Neuronal stem cell (in vitro differentiated cells): ENCODE measurements around the gene CALR.
"Not testable (repeated sequence)": the region's sequence is repeated elsewhere in the genome, so short reads cannot be mapped to it uniquely, and the experiment has no call there.

ENCODE experiments used
- DNase-seq: peaks from one replicate; pipeline ENCODE4 v3.0.0-alpha.2; 2013; ENCODE audit warnings: low spot score
- H2AFZ ChIP-seq: one replicate; pipeline ENCODE4 v1.6.1; 2013; ENCODE audit warnings: mild to moderate bottlenecking, low read length, inconsistent platforms
- H2AK5ac ChIP-seq: 2 replicates; pipeline ENCODE4 v1.6.1; 2013; ENCODE audit warnings: low read depth, mild to moderate bottlenecking, inconsistent platforms, low read length, moderate library complexity, mixed read lengths
- H2BK120ac ChIP-seq: 2 replicates; pipeline ENCODE4 v1.6.1; 2013; ENCODE audit warnings: low read depth, mild to moderate bottlenecking, inconsistent platforms, low read length, moderate library complexity, mixed read lengths
- H2BK12ac ChIP-seq: one replicate; pipeline ENCODE4 v1.6.1; 2013; ENCODE audit warnings: low read length, inconsistent platforms
- H2BK15ac ChIP-seq: 2 replicates; pipeline ENCODE4 v1.6.1; 2013; ENCODE audit warnings: mild to moderate bottlenecking, low read length, inconsistent platforms, mixed read lengths
- H2BK5ac ChIP-seq: one replicate; pipeline ENCODE4 v1.6.1; 2013; ENCODE audit warnings: inconsistent platforms, mild to moderate bottlenecking, low read length, moderate library complexity
- H3K14ac ChIP-seq: one replicate; pipeline ENCODE4 v1.6.1; 2013; ENCODE audit warnings: low read length, inconsistent platforms
- H3K18ac ChIP-seq: 2 replicates; pipeline ENCODE4 v1.6.1; 2013; ENCODE audit warnings: low read length, inconsistent platforms
- H3K23ac ChIP-seq: 2 replicates; pipeline ENCODE4 v1.6.1; 2013; ENCODE audit warnings: low read depth, mild to moderate bottlenecking, mixed read lengths, low read length, inconsistent platforms; ENCODE audit not compliant: poor library complexity
- H3K27ac ChIP-seq: replicated peaks from 3 replicates; pipeline ENCODE4 v1.5.1; 2013; ENCODE audit warnings: low read length, inconsistent platforms
- H3K27me3 ChIP-seq, 3 experiments: 2 replicates each; pipeline ENCODE4 v1.6.1; 2013; ENCODE audit warnings: low read length in 3 of 3, mild to moderate bottlenecking in 2 of 3, inconsistent platforms in 1 of 3, low read depth in 1 of 3, mixed read lengths in 1 of 3, moderate library complexity in 1 of 3; ENCODE audit not compliant: control insufficient read depth in 3 of 3, insufficient read depth in 3 of 3
- H3K36me3 ChIP-seq, 2 donors: replicated peaks in 1 of 2; 2 replicates each; pipeline ENCODE4 v1.6.1; 2013; ENCODE audit warnings: low read length in 2 of 2; ENCODE audit not compliant: control insufficient read depth in 2 of 2, insufficient read depth in 2 of 2
- H3K4ac ChIP-seq: 2 replicates; pipeline ENCODE4 v1.6.1; 2013; ENCODE audit warnings: inconsistent platforms, mild to moderate bottlenecking, low read length, moderate library complexity
- H3K4me1 ChIP-seq, 2 donors: 1 replicate in 1 of 2; 2 replicates in 1 of 2; pipeline ENCODE4 v1.6.1; 2013; ENCODE audit warnings: low read length in 2 of 2, low read depth in 1 of 2; ENCODE audit not compliant: control insufficient read depth in 2 of 2, insufficient read depth in 1 of 2
- H3K4me2 ChIP-seq: one replicate; pipeline ENCODE4 v1.6.1; 2013; ENCODE audit warnings: mild to moderate bottlenecking, low read length, inconsistent platforms; ENCODE audit not compliant: insufficient read depth, poor library complexity, severe bottlenecking
- H3K4me3 ChIP-seq, 2 donors: 2 replicates each; pipeline ENCODE4 v1.5.1; 2013; ENCODE audit warnings: low read length in 2 of 2, mild to moderate bottlenecking in 2 of 2, inconsistent platforms in 1 of 2, moderate library complexity in 1 of 2
- H3K79me1 ChIP-seq: one replicate; pipeline ENCODE4 v1.6.1; 2013; ENCODE audit warnings: low read depth, mild to moderate bottlenecking, inconsistent platforms, low read length, moderate library complexity
- H3K9ac ChIP-seq: one replicate; pipeline ENCODE4 v1.6.1; 2013; ENCODE audit warnings: mild to moderate bottlenecking, low read depth, low read length, inconsistent platforms; ENCODE audit not compliant: poor library complexity
- H3K9me3 ChIP-seq, 2 donors: replicated peaks in 1 of 2; 2 replicates each; pipeline versions ENCODE3 to v1.6.1; 2013; ENCODE audit warnings: low read length in 2 of 2, mild to moderate bottlenecking in 2 of 2, inconsistent platforms in 1 of 2, low read depth in 1 of 2, mixed read lengths in 1 of 2, moderate library complexity in 1 of 2; ENCODE audit not compliant: control insufficient read depth in 2 of 2, insufficient read depth in 1 of 2
- H4K8ac ChIP-seq: one replicate; pipeline ENCODE4 v1.6.1; 2013; ENCODE audit warnings: low read depth, mild to moderate bottlenecking, inconsistent platforms, low read length, moderate library complexity
- H4K91ac ChIP-seq: one replicate; pipeline ENCODE4 v1.6.1; 2013; ENCODE audit warnings: low read length, low read depth, mild to moderate bottlenecking, inconsistent platforms; ENCODE audit not compliant: poor library complexity
- WGBS, 2 donors: extraction: QIAGEN DNeasy Blood & Tissue Kit; methylation state at CpG; one replicate each; pipeline ENCODE4 v1.1.7; 2013; ENCODE audit warnings: missing lambda C conversion rate in 2 of 2, mixed read lengths in 1 of 2; ENCODE audit not compliant: insufficient read length in 2 of 2, insufficient replicate concordance in 1 of 2; ENCODE audit errors: extremely low coverage in 2 of 2; 5-methylcytosine and 5-hydroxymethylcytosine counted together

Gene CALR

GRCh38 chr19:12956446-12957388, 18.3 kb downstream of the CALR start, which contains the start of gene GADD45GIP1:
GADD45GIP1 (minus strand) TSS chr19:12957223; CDS start chr19:12957212, 11 bp downstream.
- peak within 1 kb of the TSS; percentile 69 for H3K27ac ChIP-seq
- peak within 1 kb of the TSS; percentile 87 for H2BK5ac ChIP-seq
- H2BK12ac ChIP-seq = peak within 1 kb of the TSS; percentile 63
- H4K91ac ChIP-seq = no peak within 1 kb of the TSS
- H2AFZ ChIP-seq = peak within 1 kb of the TSS; percentile 96
- H3K23ac ChIP-seq = peak within 1 kb of the TSS; percentile 95
- DNase-seq = no peak
- no peaks in the 10 kb centered on the region for H3K9me3 ChIP-seq
- no CpG with 5 or more reads among the region's 84 CpGs for WGBS, 2 donors
- peak within 1 kb of the TSS; percentile 98 for H3K9ac ChIP-seq
- peak within 1 kb of the TSS; percentile 97 for H3K4ac ChIP-seq
- H2BK15ac ChIP-seq = peak within 1 kb of the TSS; percentile 87
- peak within 1 kb of the TSS; percentile 86 for H2AK5ac ChIP-seq
- H3K27me3 ChIP-seq = no peaks in the 10 kb centered on the region
- peaks cover 11% of the 10 kb centered on the region for H3K79me1 ChIP-seq
- peak within 1 kb of the TSS; percentile 63 for H3K14ac ChIP-seq
- H2BK120ac ChIP-seq = peak within 1 kb of the TSS; percentile 61
- peak within 1 kb of the TSS; percentile 86 to 99 for H3K4me3 ChIP-seq
- no peaks in the 10 kb centered on the region for H3K4me1 ChIP-seq
- H4K8ac ChIP-seq = peak within 1 kb of the TSS; percentile 96
- H3K18ac ChIP-seq = peak within 1 kb of the TSS; percentile 97
- H3K4me2 ChIP-seq = peak within 1 kb of the TSS; percentile 71
- peaks cover 18 to 43% of the 10 kb centered on the region in 2 donors for H3K36me3 ChIP-seq

- Histone ChIP-seq H3K36me3 (peaks cover 12 to 36% of the 10 kb centered on the region in 2 donors), H3K79me1 (peaks cover 11% of the 10 kb centered on the region), H2AFZ (peak overlapping the region; percentile 96), H3K27ac (peak overlapping the region; percentile 69), H3K4me2 (peak overlapping the region; percentile 71), H3K4me3 (peak overlapping the region in 1 of 2 donors; percentile 99)
- H3K9me3 ChIP-seq, H3K14ac ChIP-seq, H2BK5ac ChIP-seq, H4K91ac ChIP-seq, H3K27me3 ChIP-seq, H2BK15ac ChIP-seq, H3K9ac ChIP-seq, H4K8ac ChIP-seq, DNase-seq, H3K18ac ChIP-seq, H2BK120ac ChIP-seq, H2AK5ac ChIP-seq, H2BK12ac ChIP-seq, H3K4me1 ChIP-seq, H3K4ac ChIP-seq, H3K23ac ChIP-seq: not testable (repeated sequence)
- no CpG with 5 or more reads among the region's 31 CpGs for WGBS, 2 donors
Observed at GRCh38 chr19:12957389-12957952, 19.1 kb downstream of the CALR start.

- H3K9ac ChIP-seq = no peak overlapping the region
- no peak overlapping the region for H3K4me3 ChIP-seq
- peaks cover 7 to 15% of the 10 kb centered on the region in 2 donors for H3K36me3 ChIP-seq
- H2BK120ac ChIP-seq = no peak overlapping the region
- no peak overlapping the region for H3K4me2 ChIP-seq
- no peaks in the 10 kb centered on the region for H3K4me1 ChIP-seq
- DNase-seq = no peak
- H3K4ac ChIP-seq = no peak overlapping the region
- H2AK5ac ChIP-seq = no peak overlapping the region
- no peak overlapping the region for H2BK15ac ChIP-seq
- H3K79me1 ChIP-seq = peaks cover 11% of the 10 kb centered on the region
- no peak overlapping the region for H4K8ac ChIP-seq
- no peak overlapping the region for H2BK5ac ChIP-seq
- H4K91ac ChIP-seq = no peak overlapping the region
- no CpG with 5 or more reads among the region's 6 CpGs for WGBS, 2 donors
- H3K23ac ChIP-seq = no peak overlapping the region
- no peaks in the 10 kb centered on the region for H3K27me3 ChIP-seq
- no peak overlapping the region for H3K14ac ChIP-seq
- no peak overlapping the region for H3K27ac ChIP-seq
- no peak overlapping the region for H2BK12ac ChIP-seq
- no peaks in the 10 kb centered on the region for H3K9me3 ChIP-seq
- H3K18ac ChIP-seq = no peak overlapping the region
- H2AFZ ChIP-seq = no peak overlapping the region
Observed at GRCh38 chr19:12959481-12959880, 21.1 kb downstream of the CALR start.
